HCT116 (cell line): ENCODE results near the gene UBE2D2. TPM values are rescaled to one million over a fixed set of nuclear protein-coding genes. Genes with fewer than 3 reads are reported as not detected.

Experiments
- ATAC-seq: fragments of 200-7000 bp; cut with Tn5 transposase; 2 replicates; pipeline ENCODE4 v1.9.1; 2020; ENCODE audit warnings: mild to moderate bottlenecking, moderate library complexity
- BruUV-seq: library from RNA; stranded (reverse); fragments of 400-500 nt; replicated peaks from 2 replicates; lab custom pipeline; 2021; lab: Mats Ljungman, UMichigan
- CTCF ChIA-PET: fragments of 300-600 bp; sonication (Branson Sonifier 250); formaldehyde crosslinking; loops from one replicate; lab custom pipeline; 2021; ENCODE audit warnings: antibody characterized with exemption; lab: Charles Lee
- POLR2A ChIA-PET: fragments of 300-600, 350-600 bp; sonication (Branson Sonifier 250); formaldehyde crosslinking; loops from one replicate; lab custom pipeline; 2021; ENCODE audit warnings: antibody characterized with exemption; lab: Charles Lee
- RAD21 ChIA-PET, 2 experiments: fragments of 300-600 bp; sonication (Branson Sonifier 250); formaldehyde crosslinking; loops; one replicate each; lab custom pipeline; 2023; ENCODE audit warnings: low total read pairs in 2 of 2; ENCODE audit not compliant: uncharacterized antibody in 2 of 2, unreplicated experiment in 2 of 2, low non-redundant PET in 1 of 2; lab: Charles Lee
- DNase-seq: peaks from one replicate; pipeline ENCODE4 v3.0.0-alpha.2; 2010; ENCODE audit warnings: low read depth, low spot score
- H2AFZ ChIP-seq: fragments of 200-600 bp; shearing (Covaris generic), sonication (generic); 2 replicates; pipeline ENCODE4 v1.6.1; 2017; ENCODE audit warnings: low read depth, mixed run types, mixed read lengths, antibody characterized with exemption, low read length; ENCODE audit not compliant: poor library complexity, severe bottlenecking
- H3K27ac ChIP-seq: 2 replicates; pipeline ENCODE4 v1.5.1; 2012; ENCODE audit warnings: low read depth, low read length
- H3K27me3 ChIP-seq: fragments of 200-600 bp; sonication (generic); 2 replicates; pipeline ENCODE4 v1.6.1; 2016; ENCODE audit warnings: mixed run types, low read length, mixed read lengths; ENCODE audit not compliant: insufficient read depth
- H3K36me3 ChIP-seq, 2 experiments: fragments of 200-500 bp in 1 of 2; fragments of 200-600 bp in 1 of 2; sonication (Bioruptor generic) in 1 of 2; sonication (generic) in 1 of 2; 2 replicates each; pipeline versions ENCODE4 v1.5.1 to v1.6.1; 2014 to 2016; ENCODE audit warnings: low read length in 2 of 2, inconsistent platforms in 1 of 2, mixed read lengths in 1 of 2, mixed run types in 1 of 2; ENCODE audit not compliant: insufficient read depth in 2 of 2, control insufficient read depth in 1 of 2
- H3K4me1 ChIP-seq, 2 experiments: fragments of 200-600 bp in 1 of 2; sonication (generic) in 1 of 2; 2 replicates each; pipeline versions ENCODE4 v1.5.1 to v1.6.1; 2012 to 2017; ENCODE audit warnings: low read length in 2 of 2, inconsistent platforms in 1 of 2, mild to moderate bottlenecking in 1 of 2, mixed read lengths in 1 of 2, mixed run types in 1 of 2, moderate library complexity in 1 of 2; ENCODE audit not compliant: insufficient read depth in 2 of 2, control insufficient read depth in 1 of 2
- H3K4me2 ChIP-seq: fragments of 200-600 bp; sonication (generic); 2 replicates; pipeline ENCODE4 v1.6.1; 2017; ENCODE audit warnings: mixed run types, low read length, mixed read lengths
- H3K4me3 ChIP-seq, 2 experiments: fragments of 200-600 bp in 1 of 2; sonication (generic) in 1 of 2; replicated peaks in 1 of 2; 2 replicates each; pipeline ENCODE4 v1.5.1; 2011 to 2016; ENCODE audit warnings: low read length in 2 of 2, control low read depth in 1 of 2, low read depth in 1 of 2, mild to moderate bottlenecking in 1 of 2, mixed read lengths in 1 of 2, mixed run types in 1 of 2
- H3K79me2 ChIP-seq: fragments of 200-600 bp; sonication (generic); 2 replicates; pipeline ENCODE4 v1.6.1; 2017; ENCODE audit warnings: mild to moderate bottlenecking, mixed run types, low read length, moderate library complexity, mixed read lengths; ENCODE audit not compliant: insufficient read depth
- H3K9ac ChIP-seq: fragments of 200-600 bp; sonication (generic); 2 replicates; pipeline ENCODE4 v1.6.1; 2016; ENCODE audit warnings: low read length, mixed read lengths
- H3K9me2 ChIP-seq: fragments of 200-600 bp; sonication (generic), shearing (Covaris generic); 2 replicates; pipeline ENCODE4 v1.6.1; 2017; ENCODE audit warnings: mixed run types, mild to moderate bottlenecking, moderate library complexity; ENCODE audit not compliant: insufficient read depth
- H3K9me3 ChIP-seq, 2 experiments: fragments of 200-500 bp in 1 of 2; fragments of 200-600 bp in 1 of 2; sonication (Bioruptor generic) in 1 of 2; sonication (generic) in 1 of 2; 2 replicates each; pipeline ENCODE4 v1.6.1; 2014 to 2017; ENCODE audit warnings: low read length in 2 of 2, mixed read lengths in 2 of 2, inconsistent platforms in 1 of 2, low read depth in 1 of 2, mild to moderate bottlenecking in 1 of 2, mixed run types in 1 of 2, moderate library complexity in 1 of 2; ENCODE audit not compliant: control insufficient read depth in 1 of 2, insufficient read depth in 1 of 2
- H4K20me1 ChIP-seq: fragments of 200-600 bp; sonication (generic), shearing (Covaris generic); 2 replicates; pipeline ENCODE4 v1.6.1; 2017; ENCODE audit warnings: mixed run types, mild to moderate bottlenecking, moderate library complexity; ENCODE audit not compliant: insufficient read depth
- CBX3 ChIP-seq: IDR thresholded peaks from 2 replicates; pipeline ENCODE4 v1.6.1; 2012; ENCODE audit warnings: low read depth
- CEBPB ChIP-seq: IDR thresholded peaks from 2 replicates; pipeline ENCODE4 v1.6.1; 2012; ENCODE audit warnings: low read depth
- EGR1 ChIP-seq: IDR thresholded peaks from 2 replicates; pipeline ENCODE4 v1.6.1; 2012; ENCODE audit warnings: low read depth
- EZH2 ChIP-seq: fragments of 200-600 bp; sonication (generic); IDR thresholded peaks from 2 replicates; pipeline ENCODE4 v1.6.1; 2017; ENCODE audit warnings: antibody characterized with exemption, mixed run types
- EZH2phosphoT487 ChIP-seq: fragments of 200-600 bp; IDR thresholded peaks from 2 replicates; pipeline ENCODE4 v1.6.1; 2018; ENCODE audit warnings: antibody characterized with exemption, borderline replicate concordance
- FOSL1 ChIP-seq: IDR thresholded peaks from 2 replicates; pipeline ENCODE4 v1.6.1; 2012; ENCODE audit warnings: low read depth
- POLR2AphosphoS5 ChIP-seq: IDR thresholded peaks from 2 replicates; pipeline ENCODE4 v1.6.1; 2011; ENCODE audit warnings: mild to moderate bottlenecking, low read depth, low read length, moderate library complexity
- REST ChIP-seq: IDR thresholded peaks from 2 replicates; pipeline ENCODE4 v1.6.1; 2012; ENCODE audit warnings: low read depth
- SIN3A ChIP-seq: IDR thresholded peaks from 2 replicates; pipeline ENCODE4 v1.6.1; 2012; ENCODE audit warnings: low read depth
- SRF ChIP-seq: IDR thresholded peaks from 2 replicates; pipeline ENCODE4 v1.6.1; 2012; ENCODE audit warnings: low read depth
- TCF7L2 ChIP-seq: IDR thresholded peaks from 2 replicates; pipeline ENCODE4 v1.7.0; 2011; ENCODE audit warnings: borderline replicate concordance, inconsistent platforms; ENCODE audit not compliant: insufficient read depth, insufficient read length; ENCODE audit errors: extremely low read depth
- YY1 ChIP-seq: IDR thresholded peaks from 2 replicates; pipeline ENCODE4 v1.6.1; 2011; ENCODE audit warnings: low read length, low read depth, moderate library complexity, mild to moderate bottlenecking; ENCODE audit not compliant: insufficient replicate concordance; ENCODE audit errors: extremely low read depth
- ZNF274 ChIP-seq: fragments of 200-500 bp; sonication (Bioruptor generic); IDR thresholded peaks from 2 replicates; pipeline ENCODE4 v1.6.1; 2014; ENCODE audit warnings: mild to moderate bottlenecking, low read depth, low read length, inconsistent platforms
- intact Hi-C: fragments of 100-400 bp; cut with micrococcal nuclease; formaldehyde crosslinking; loops from 2 replicates; pipeline ENCODE4 v1.10.0; 2022
- total RNA-seq: library from RNA; stranded (reverse); gene quantifications from one replicate; pipeline ENCODE4 v1.2.1, GENCODE V29; 2021; ENCODE audit not compliant: unreplicated experiment
- TF ChIP-seq, protein P1 (sequence below): IDR thresholded peaks from 2 replicates; pipeline ENCODE4 v1.6.1; 2012
- TF ChIP-seq, protein P2 (sequence below): IDR thresholded peaks from 2 replicates; pipeline ENCODE4 v1.6.1; 2012
- TF ChIP-seq, protein P3 (sequence below): IDR thresholded peaks from 2 replicates; pipeline ENCODE4 v1.6.1; 2011; ENCODE audit warnings: mild to moderate bottlenecking, low read length, moderate library complexity; ENCODE audit not compliant: insufficient replicate concordance; ENCODE audit errors: extremely low read depth
- TF ChIP-seq, protein P4 (sequence below), 3 experiments: fragments of 200-600 bp in 1 of 3; sonication (generic) in 1 of 3; IDR thresholded peaks in 2 of 3; conservative IDR thresholded peaks in 1 of 3; 2 replicates each; pipeline ENCODE4 v1.5.1; 2012 to 2017; ENCODE audit warnings: low read depth in 2 of 3, low read length in 2 of 3, antibody characterized with exemption in 1 of 3, borderline replicate concordance in 1 of 3, control low read depth in 1 of 3, mild to moderate bottlenecking in 1 of 3, mixed read lengths in 1 of 3, mixed run types in 1 of 3, moderate library complexity in 1 of 3; ENCODE audit not compliant: insufficient read depth in 1 of 3

Gene UBE2D2
- total RNA-seq, 1 experiment from 2014 or later: 140 TPM

DNA sequence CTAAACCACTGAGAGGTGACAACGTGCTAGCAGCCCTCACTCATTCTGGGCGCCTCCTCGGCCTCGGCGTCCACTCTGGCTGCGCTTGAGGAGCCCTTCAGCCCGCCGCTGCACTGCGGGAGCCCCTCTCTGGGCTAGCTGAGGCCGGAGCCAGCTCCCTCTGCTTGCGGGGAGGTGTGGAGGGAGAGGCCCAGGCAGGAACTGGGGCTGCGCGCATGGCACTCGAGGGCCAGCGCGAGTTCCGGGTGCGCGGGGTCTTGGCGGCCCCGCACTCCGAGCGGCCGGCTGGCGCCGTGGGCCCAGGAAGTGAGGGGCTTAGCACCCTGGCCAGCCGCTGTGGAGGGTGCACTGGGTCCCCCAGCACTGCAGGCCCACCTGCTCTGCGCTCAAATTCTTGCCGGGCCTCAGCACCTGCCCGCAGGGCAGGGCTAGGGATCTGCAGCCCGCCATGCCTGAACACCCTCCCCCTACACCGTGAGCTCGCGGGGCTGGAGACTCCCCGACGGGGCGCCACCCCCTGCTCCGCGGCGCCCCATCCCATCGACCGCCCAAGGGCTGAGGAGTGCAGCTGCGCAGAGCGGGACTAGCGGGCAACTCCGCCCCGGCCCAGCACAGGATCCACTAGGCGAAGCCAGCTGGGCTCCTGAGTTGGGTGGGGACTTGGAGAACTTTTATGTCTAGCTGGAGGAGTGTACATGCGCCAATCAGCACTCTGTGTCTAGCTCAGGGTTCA is 11.8 kb upstream of the UBE2D2 start:
- Histone ChIP-seq H2AFZ (no peak overlapping the region), H3K9me3 (no peaks in the 10 kb centered on the region; a peak in 1 of 4 replicates), H3K4me3 (no peak overlapping the region), H3K79me2 (no peaks in the 10 kb centered on the region), H3K27ac (no peak overlapping the region), H3K9me2 (no peaks in the 10 kb centered on the region), H3K9ac (no peak overlapping the region), H3K4me1 (no peaks in the 10 kb centered on the region), H3K4me2 (no peak overlapping the region), H4K20me1 (no peaks in the 10 kb centered on the region), H3K27me3 (no peaks in the 10 kb centered on the region), H3K36me3 (no peaks in the 10 kb centered on the region)
- ChIA-PET POLR2A (no interaction called here), CTCF (no interaction called here), RAD21 (no interaction called here)
- no TSS peak for BruUV-seq
- ATAC-seq (no peak), DNase-seq (no peak)
- TF ChIP-seq TCF7L2 (no peak), CEBPB (no peak), EZH2 (no peak), EZH2phosphoT487 (no peak), EGR1 (no peak), YY1 (no peak), POLR2AphosphoS5 (no peak), REST (no peak), SIN3A (no peak), SRF (no peak), CBX3 (no peak), FOSL1 (no peak), ZNF274 (no peak)
- TF ChIP-seq, protein P1, sequence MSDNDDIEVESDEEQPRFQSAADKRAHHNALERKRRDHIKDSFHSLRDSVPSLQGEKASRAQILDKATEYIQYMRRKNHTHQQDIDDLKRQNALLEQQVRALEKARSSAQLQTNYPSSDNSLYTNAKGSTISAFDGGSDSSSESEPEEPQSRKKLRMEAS: no peak
- TF ChIP-seq, protein P2, sequence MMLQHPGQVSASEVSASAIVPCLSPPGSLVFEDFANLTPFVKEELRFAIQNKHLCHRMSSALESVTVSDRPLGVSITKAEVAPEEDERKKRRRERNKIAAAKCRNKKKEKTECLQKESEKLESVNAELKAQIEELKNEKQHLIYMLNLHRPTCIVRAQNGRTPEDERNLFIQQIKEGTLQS: no peak
- TF ChIP-seq, protein P3, sequence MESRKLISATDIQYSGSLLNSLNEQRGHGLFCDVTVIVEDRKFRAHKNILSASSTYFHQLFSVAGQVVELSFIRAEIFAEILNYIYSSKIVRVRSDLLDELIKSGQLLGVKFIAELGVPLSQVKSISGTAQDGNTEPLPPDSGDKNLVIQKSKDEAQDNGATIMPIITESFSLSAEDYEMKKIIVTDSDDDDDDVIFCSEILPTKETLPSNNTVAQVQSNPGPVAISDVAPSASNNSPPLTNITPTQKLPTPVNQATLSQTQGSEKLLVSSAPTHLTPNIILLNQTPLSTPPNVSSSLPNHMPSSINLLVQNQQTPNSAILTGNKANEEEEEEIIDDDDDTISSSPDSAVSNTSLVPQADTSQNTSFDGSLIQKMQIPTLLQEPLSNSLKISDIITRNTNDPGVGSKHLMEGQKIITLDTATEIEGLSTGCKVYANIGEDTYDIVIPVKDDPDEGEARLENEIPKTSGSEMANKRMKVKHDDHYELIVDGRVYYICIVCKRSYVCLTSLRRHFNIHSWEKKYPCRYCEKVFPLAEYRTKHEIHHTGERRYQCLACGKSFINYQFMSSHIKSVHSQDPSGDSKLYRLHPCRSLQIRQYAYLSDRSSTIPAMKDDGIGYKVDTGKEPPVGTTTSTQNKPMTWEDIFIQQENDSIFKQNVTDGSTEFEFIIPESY: no peak
- TF ChIP-seq, protein P4, sequence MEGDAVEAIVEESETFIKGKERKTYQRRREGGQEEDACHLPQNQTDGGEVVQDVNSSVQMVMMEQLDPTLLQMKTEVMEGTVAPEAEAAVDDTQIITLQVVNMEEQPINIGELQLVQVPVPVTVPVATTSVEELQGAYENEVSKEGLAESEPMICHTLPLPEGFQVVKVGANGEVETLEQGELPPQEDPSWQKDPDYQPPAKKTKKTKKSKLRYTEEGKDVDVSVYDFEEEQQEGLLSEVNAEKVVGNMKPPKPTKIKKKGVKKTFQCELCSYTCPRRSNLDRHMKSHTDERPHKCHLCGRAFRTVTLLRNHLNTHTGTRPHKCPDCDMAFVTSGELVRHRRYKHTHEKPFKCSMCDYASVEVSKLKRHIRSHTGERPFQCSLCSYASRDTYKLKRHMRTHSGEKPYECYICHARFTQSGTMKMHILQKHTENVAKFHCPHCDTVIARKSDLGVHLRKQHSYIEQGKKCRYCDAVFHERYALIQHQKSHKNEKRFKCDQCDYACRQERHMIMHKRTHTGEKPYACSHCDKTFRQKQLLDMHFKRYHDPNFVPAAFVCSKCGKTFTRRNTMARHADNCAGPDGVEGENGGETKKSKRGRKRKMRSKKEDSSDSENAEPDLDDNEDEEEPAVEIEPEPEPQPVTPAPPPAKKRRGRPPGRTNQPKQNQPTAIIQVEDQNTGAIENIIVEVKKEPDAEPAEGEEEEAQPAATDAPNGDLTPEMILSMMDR (IDR thresholded peaks at IDR 0.05 in 2 of 3, conservative IDR thresholded peaks at IDR 0.05 in 1 of 3; ENCODE audit: borderline replicate concordance in 1 of 3, insufficient read depth in 1 of 3, low read depth in 2 of 3, low read length in 2 of 3): no peak
- intact Hi-C loops: no loop called here
